GM18511 (cell line): ENCODE results near the gene SP4.

Experiments used
- ATAC-seq: cut with Tn5 transposase; IDR thresholded peaks from one replicate; pipeline ENCODE4 v1.9.1; 2021; ENCODE audit warnings: mild to moderate bottlenecking, moderate library complexity; ENCODE audit not compliant: unreplicated experiment

SP4 gene

DNA sequence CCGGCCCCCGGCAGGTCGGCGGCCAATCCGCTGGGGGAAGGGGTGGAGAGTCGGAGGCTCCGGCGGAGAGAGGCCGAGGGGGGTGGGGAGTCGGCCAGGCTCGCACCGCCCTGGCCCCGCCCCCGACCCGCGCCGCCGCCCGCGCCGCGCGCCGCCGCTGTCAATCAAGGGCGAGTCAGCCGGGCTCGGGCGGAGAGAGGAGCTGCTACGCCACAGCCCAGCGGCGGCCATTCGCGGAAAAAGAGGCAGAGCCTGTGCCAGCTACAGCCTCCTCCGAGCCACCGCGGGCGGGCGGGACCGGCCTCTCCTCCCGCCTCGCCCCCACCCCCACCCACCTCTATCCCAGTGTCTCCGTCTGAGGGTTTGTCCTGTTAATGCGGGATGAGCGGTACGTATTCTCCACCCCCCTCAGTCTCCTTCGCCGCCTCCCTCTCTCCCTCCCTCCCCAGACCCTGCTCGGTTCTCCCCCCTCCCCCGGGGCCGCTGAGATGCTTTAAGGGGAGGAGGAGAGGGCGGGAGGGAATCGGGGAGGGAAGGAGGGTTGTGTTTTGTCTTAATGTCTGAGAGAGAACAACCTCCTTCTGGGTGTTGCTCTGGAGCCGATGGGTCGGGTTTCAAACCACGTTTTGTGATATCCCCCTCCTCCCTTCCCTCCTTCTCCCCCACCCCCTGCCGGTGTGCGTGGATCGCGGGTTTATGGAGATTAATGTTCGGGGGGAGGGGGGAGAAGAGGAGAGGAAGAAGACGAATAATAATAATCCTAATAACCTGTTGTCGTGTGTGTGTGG lies at the start of gene SP4:
SP4 (plus strand) TSS at position 213 of the 788 bp plus-strand sequence; CDS start at position 382, 169 bp downstream.
- peak; percentile 72 for ATAC-seq

DNA sequence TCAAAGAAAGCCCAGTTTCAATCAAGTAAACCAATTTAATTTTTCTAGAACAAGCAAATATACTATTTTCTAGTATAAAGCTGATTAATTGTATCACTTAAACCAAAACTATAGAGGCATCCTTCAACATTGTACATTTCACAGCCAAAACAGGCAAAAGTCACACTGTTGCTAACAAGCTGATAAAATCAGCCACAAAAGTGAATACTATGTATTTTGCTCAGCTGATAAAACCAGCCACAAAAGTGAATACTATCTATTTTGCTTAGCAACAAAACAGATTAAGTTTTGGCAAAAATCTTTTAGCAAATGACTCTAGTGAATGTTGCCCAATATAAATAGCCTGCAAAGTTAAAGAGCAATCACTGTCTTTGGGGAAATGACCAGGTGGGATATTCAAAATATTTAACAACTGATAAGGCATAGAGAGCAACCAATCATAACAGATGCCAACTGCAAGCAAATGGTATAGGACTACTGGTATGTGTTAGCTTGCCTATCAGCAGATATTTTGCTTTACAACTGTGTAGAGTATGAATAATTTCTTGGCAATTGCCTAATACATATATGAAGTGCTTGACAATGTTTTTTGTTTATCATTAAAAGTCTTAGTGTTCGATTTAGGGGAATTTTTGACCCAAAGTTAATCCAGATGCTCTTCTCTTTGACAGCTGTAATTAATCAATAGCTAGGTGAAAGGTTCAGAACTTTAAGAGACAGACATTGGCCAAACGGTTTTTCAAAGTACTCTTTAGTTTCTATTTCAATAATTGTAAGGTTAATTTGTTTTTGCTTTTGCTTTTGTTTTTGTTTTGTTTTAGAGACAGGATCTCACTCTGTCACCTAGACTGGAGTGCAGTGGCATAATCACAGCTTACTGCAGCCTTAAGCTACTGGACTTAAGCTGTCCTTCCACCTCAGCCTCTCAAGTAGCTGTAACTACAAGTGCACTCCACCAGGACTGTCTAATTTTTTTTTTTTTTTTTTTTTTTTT lies 44.4 kb upstream of the SP4 start:
- ATAC-seq, result peak; percentile 82

DNA sequence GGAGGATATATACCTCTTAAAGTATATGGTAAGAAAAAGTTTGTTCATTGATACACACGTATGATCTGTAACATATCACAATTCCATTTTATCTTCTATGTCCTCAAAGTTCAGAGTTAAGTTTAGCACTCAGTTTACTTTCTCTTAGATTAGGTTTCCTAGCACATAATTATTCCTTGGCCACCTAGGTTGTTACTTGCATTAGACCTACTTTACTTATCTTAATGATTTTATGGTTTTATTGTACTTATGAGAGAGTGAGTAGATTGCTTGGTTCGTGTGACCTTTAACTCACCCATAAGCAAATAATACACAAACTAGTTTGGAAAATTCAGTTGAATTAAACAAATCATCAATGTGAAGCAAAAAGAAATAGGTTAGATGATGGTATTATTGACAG lies 33.9 kb upstream of the SP4 start:
- ATAC-seq, result no peak

DNA sequence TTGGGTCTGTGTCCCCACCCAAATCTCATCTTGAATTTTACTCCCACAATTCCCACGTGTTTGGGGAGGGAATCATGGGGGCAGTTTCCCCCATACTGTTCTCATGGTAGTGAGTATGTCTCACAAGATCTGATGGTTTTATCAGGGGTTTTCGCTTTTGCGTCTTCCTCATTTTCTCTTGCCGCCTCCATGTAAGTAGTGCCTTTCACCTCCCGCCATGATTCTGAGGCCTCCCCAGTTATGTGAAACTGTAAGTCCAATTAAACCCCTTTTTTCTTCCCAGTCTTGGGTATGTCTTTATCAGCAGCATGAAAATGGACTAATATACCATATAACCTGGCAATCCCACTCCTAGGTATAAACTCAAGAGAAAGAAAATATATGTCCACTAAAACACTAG lies 25.9 kb upstream of the SP4 start:
- no peak for ATAC-seq

DNA sequence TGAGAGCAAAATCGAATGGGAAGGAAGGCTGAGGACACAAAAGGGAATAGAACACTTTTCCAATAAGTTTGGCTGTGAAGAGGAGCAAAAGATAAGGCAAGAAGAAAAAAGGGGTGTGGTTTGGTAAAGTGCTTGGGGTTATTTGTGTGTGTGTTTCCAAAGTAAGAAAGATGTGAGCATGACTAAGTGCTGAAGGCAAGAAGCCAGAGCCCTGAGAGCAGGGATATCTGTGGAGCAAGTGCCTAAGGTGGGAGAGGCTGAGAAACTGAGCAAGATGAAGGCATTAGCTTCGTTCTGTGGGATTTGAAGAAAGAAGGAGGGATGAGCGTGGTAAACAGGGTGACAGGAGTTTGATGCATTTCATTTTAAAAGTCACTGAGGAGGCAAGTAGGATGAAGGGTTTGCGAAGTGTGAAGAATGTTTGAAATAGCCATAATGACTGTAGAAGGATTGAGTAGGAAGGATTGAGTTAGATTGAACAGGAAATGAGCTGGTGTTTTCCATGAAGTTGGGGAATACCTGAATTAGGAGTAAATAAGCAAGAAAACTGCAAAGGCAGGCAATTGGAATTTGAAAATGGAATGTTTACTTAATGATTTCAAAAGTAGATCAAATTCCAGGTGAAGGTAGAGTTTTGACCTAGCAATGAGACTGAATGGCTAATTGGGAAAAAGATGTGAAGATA lies 19.9 kb upstream of the SP4 start:
- ATAC-seq, result no peak

DNA sequence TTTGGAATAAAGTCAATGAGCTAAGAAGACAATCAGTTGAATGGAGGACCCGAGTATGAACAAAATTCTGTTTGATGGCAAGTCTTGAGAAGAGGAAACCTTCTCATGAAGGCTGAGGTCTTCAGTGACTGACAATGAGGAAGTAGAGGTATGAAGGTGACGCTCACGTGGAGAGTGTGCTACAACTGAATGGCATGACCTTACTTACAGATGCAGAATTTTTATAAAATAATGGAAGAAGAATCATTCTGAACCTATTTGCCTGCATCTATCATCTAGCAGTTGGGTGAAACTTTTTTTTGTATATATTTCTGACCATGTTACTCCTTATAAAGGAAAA lies 19.4 kb upstream of the SP4 start:
- ATAC-seq, result no peak

DNA sequence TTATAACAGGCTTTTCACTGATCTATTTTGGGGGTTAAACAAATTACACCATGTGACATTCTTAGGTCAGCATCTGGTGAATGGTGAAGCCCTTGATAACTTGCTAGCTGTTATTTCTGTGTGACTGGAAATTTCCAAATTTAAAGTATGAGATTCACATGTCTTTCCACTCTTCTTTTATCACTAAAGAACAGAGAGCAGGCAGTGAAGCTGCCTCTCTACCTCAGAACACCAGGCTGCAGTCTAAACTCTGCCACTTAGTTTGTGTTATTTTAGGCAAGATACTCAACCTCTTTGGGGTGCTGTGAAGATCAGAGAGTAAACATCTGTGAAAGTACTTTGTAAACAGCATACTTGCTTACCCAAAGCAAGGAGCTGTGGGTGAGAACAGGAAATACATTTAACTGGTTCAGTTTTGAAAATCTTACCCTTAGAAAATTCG lies 15.5 kb upstream of the SP4 start:
- peak; percentile 68 for ATAC-seq

DNA sequence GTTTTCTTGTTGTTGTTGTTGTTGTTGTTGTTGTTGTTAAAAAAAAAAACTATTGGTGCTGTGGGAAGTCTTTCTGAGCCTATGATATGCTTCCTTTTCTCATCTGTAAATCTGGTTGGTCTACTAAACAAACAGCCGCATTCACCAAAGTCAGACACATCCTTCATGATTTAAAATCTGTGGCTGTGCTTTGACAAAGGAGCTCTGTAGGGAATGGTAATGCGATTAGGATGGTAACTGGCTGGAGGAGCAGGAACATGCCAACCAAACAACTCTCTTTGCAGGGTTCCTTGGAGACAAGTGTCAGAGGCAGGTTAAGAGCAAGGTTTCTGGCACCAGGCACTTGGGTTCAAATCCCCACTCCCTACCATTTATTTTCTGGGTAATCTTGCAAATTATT lies 14.9 kb upstream of the SP4 start:
- no peak for ATAC-seq

DNA sequence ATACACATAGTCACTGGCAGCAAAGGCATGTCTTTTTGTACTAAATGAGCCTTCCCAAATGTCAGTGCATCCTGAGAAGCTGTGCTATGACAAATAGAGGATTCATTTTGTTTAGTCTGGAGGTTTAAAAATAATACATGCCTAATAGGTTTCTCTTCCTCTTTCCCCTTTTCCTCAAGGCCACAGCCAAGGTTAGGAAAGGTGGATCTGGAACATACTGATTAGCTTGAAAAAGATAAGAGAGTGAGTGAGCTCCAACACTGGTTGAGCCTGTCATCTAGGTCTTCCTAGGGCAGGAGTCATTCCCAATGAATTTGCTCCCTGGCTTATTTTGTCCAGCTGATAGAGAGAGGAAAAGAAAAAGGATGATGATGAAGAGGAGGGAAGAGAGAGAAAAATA lies 14.4 kb upstream of the SP4 start:
- ATAC-seq, result no peak

DNA sequence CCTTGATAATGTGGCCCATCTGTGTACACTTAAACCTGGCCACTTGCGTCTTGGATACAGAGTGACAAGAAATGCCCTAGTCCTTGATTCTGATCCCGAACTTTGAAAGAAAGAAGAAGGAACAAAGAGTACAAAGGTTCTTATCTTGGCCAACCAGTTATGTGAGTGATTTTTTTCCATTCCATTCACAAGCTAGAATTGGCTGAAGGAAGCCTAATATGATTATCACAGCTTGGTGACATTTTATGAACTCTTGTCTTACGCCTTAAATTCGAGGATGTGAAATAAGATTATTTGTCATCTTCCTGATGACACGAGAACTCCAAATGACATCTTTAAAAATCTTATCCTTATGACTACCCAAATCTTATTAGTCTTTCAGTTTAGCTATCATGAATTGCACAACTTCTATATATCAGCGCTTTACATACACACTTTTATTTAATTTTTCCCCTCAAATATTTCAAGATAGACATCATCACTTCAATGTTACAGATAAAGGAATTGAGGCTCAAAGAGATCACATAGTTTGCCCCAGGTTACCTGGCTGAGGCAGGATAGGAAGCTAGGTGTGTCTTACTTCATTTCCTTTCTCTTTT lies 13.0 kb upstream of the SP4 start:
- ATAC-seq, result no peak

DNA sequence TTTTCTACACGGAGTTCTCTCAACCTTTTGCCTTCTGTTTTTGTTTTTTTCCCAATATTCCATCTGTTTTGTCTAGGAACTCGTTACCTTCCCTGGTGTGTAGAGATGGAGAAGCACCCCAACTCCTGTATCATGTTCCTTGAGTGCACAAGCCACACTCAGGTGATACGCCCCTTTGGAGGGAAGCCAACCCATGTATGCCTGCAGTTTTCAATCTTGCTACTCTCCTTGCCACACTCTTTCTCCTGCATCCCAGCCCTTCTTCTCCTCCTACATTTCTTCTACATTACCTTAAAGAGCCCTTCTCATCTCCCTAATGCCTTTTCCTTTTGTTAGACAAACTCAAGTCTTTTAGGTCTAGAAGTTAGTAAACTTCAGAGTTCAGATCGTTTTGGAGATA lies 10.2 kb upstream of the SP4 start:
- no peak for ATAC-seq

DNA sequence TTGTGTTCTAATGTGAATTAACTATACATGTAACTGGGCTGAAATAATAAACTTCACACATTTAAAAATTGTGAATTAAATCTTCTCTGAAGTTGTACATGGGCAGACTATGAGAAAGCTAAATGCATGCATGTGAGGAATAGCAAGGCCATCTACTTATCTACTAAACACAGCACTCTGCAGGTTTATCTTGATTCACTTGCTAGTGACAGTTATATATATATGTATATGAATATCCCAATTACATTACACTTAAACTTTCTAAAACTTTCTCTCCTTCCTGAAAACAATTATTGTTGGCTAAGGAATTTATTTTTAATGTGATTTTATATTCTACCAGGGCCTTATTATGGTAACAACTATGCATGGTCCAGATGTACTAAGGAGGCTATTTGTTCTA lies 5.1 kb upstream of the SP4 start:
- no peak for ATAC-seq

DNA sequence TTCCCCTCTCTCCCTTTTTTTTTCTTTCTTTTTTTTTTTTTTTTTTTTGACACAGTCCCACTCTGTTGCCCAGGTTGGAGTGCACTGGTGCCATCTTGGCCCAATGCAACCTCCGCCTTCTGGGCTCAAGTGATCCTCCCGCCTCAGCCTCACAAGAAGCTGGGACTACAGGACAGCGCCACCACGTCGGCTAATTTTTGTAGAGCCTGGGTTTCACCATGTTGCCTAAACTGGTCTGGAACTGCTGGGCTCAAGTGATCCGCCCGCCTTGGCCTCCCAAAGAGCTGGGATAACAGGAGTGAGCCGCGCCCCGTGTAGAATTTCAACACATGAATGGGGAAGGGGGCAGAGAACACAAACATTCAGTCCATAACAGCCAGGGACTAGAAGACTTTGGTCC lies 2.6 kb upstream of the SP4 start:
- ATAC-seq, result no peak

DNA sequence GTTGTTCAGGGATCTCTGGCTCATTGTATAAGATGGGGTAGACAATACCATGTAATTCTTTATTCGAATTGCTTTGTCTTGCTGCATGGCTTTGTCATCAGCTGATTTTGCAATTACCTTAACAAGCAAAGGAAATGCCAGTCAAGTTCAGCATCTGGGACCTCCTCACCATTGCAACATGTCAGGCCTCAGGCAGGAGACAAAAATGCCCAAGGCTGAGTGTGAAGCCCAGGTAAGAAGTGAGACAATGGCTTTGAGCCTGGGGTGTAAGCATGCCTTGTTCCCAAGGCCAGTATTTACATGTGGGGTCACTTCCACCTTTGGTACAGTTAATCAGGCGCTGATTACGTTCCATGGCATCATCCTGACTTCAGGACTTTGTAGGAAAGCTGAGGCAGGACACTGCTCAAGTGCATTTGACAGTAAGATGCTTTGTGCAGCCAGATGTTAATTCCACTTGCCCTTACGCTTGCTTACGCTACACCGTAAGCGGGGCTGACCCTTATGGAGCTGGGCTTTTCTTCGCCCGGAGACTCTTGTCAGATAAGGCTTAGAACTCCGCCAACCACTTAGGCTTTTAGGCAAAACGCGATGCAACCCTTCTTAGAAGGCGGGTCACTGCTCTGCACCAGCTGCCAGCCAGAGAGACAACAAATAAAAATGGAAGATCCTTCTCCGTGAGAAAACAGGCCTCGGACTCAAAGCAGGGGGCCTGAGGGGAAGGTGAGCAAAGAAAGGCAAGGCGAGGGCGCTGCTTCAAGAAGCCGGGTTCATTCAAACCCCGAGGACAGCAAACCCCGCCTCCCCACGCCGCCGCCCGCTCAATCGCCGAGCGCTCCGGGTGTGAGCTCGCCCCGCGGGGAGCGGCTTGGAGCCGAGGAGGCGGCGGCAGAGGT lies 1.3 kb upstream of the SP4 start:
- ATAC-seq, result peak; percentile 0

DNA sequence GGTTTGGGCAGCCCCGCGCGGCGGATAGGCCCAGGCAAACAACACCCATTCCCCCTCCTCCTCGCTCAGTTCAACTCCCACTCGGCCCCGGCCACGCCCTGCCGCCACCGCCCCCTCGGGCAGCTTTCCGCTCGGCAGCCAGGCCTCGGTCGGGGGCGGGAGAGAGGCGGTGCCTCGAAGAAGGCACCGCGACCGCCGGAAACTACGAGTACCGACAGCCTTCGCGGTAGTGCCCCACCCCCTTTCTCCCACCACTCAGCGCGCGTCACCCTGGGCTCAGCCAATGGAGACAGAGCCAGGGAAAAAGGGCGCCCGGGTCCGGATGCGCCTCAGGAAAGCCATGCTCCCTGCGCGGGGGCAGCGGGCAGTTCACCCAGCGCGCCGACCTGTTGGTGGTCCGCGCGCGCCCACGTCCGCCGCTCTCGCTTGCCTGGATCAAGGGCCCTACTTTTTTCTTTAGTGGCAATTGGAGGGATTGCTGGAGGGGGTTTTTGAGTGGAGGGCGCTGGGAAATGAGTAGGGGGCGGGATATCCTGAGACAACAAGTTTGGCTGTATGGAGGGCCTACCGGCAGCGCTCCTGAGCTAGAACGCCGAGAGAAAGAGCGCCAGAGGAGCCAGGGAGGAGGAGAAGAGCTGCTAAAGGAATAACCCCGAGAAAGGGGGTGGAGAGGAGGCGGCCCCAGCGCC lies 557 bp upstream of the SP4 start:
- peak; percentile 76 for ATAC-seq

DNA sequence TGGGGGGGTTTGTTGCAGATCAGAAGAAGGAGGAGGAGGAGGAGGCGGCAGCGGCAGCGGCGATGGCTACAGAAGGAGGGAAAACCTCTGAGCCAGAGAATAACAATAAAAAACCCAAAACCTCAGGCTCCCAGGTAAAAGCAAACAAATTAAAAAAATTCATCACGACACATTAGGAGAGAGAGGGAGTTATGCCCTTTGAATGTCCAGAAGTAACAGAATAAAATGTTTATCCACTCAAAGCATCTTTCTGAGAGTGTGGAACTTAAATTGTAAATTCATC lies 717 bp downstream of the SP4 start:
- ATAC-seq, result no peak

DNA sequence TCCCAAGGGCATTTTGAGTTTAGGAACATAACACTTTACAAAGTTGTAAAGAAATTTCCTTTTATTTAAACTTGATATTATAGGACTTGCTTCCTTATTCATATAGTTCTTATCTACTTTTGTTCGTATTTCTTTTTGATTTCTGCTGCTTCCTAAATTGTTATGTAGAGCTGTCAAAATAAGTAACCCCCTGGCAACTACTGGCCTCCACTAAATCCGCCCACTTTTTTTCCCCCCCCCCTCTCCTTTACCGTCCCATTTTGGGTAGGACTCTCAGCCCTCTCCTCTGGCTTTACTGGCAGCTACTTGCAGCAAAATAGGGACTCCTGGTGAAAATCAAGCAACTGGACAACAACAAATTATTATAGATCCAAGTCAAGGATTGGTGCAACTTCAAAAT lies 1.1 kb downstream of the SP4 start:
- no peak for ATAC-seq

DNA sequence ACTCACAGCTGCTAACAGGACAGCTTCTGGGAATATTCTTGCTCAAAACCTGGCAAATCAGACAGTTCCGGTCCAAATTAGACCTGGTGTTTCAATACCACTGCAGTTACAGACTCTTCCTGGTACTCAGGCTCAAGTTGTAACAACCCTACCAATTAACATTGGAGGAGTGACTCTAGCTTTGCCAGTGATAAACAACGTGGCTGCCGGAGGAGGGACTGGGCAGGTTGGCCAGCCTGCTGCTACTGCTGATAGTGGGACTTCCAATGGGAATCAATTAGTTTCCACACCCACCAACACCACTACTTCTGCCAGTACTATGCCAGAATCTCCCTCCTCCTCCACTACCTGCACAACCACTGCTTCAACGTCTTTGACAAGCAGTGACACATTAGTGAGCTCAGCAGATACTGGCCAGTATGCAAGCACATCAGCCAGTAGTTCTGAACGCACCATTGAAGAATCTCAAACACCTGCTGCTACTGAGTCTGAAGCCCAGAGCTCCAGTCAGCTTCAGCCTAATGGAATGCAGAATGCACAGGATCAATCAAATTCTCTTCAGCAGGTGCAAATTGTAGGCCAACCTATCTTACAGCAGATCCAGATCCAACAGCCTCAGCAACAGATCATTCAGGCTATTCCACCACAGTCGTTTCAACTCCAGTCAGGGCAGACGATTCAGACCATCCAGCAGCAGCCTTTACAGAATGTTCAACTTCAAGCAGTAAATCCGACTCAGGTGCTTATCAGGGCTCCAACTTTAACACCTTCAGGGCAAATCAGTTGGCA lies 2.1 kb downstream of the SP4 start:
- ATAC-seq, result no peak

DNA sequence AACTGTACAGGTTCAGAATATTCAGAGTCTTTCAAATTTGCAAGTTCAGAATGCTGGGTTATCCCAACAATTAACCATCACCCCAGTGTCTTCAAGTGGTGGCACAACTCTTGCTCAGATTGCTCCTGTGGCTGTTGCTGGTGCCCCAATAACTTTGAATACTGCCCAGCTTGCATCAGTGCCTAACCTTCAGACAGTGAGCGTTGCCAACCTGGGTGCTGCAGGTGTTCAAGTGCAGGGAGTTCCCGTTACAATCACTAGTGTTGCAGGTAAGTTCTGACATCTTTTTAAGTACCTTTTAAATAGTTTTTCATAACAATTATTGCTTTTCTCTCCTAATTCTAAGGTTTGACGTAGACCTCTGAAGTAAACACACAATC lies 2.7 kb downstream of the SP4 start:
- no peak for ATAC-seq
